ENCODE data around the gene BACE1. TPM values are rescaled to one million over a fixed set of nuclear protein-coding genes. Genes with fewer than 3 reads are reported as not detected.

BACE1 gene
- total and polyA plus RNA-seq, 2 donors (not counting 3 experiments of a cell fraction or from before 2014, with no cell fraction given): 28.8 to 29.6 TPM

- Histone ChIP-seq H3K4me1 (ENCODE audit: control insufficient read depth, extremely low read depth, insufficient read depth, low read length) (no peaks in the 10 kb centered on the region), H3K4me2 (ENCODE audit: insufficient read depth, low read length) (no peak overlapping the region), H3K79me2 (ENCODE audit: control insufficient read depth, insufficient read depth, low read length) (no peaks in the 10 kb centered on the region), H3K4me3 (replicated peaks in 1 of 3; ENCODE audit: insufficient read depth in 1 of 3, low read depth in 1 of 3, low read length in 3 of 3) (no peak overlapping the region), H3K9ac (replicated peaks; ENCODE audit: extremely low read depth, insufficient read depth, low read length) (no peak overlapping the region), H3K27me3 (ENCODE audit: control insufficient read depth in 2 of 2, insufficient read depth in 2 of 2, low read length in 2 of 2) (no peaks in the 10 kb centered on the region), H3K36me3 (ENCODE audit: control insufficient read depth in 2 of 2, extremely low read depth in 1 of 2, insufficient read depth in 2 of 2, low read length in 2 of 2) (no peaks in the 10 kb centered on the region), H3K9me3 (replicated peaks; ENCODE audit: control insufficient read depth, insufficient read depth, low read length) (no peaks in the 10 kb centered on the region), H3K9me1 (replicated peaks; ENCODE audit: control insufficient read depth, extremely low read depth, insufficient read depth, low read length) (no peaks in the 10 kb centered on the region), H4K20me1 (replicated peaks; ENCODE audit: control insufficient read depth, extremely low read depth, insufficient read depth, low read length) (no peaks in the 10 kb centered on the region), H3K27ac (ENCODE audit: insufficient read depth, low read depth, low read length) (no peak overlapping the region), H2AFZ (ENCODE audit: low read depth, low read length) (no peak overlapping the region)
- dilution Hi-C loops (cut with MboI; ENCODE audit: extremely low pct_ligation_motif_present, low sequenced_read_pairs) (no loop called here), intact Hi-C loops (cut with micrococcal nuclease) (no loop called here)
- CTCF ChIA-PET: no interaction called here
- no peak for TF ChIP-seq CTCF (IDR thresholded peaks at IDR 0.05; ENCODE audit: extremely low read depth in 1 of 2, insufficient read depth in 1 of 2, low read depth in 1 of 2, low read length in 2 of 2)
- TF ChIP-seq MAX (IDR thresholded peaks at IDR 0.05; ENCODE audit: insufficient read depth, insufficient read length): no peak
- no peak for TF ChIP-seq GATA2 (IDR thresholded peaks at IDR 0.05; ENCODE audit: insufficient read depth, insufficient read length, low read depth, low read length)
- TF ChIP-seq JUN (IDR thresholded peaks at IDR 0.05; ENCODE audit: borderline replicate concordance, insufficient read depth, insufficient read length, low read depth): no peak
- no peak for TF ChIP-seq POLR2A (IDR thresholded peaks at IDR 0.05; ENCODE audit: low read depth, low read length)
- no peak for TF ChIP-seq EZH2 (IDR thresholded peaks at IDR 0.05; ENCODE audit: borderline replicate concordance, low read depth, low read length, severe bottlenecking)
- no peak for TF ChIP-seq MYC (IDR thresholded peaks at IDR 0.05; ENCODE audit: low read depth, low read length)
- no peak for TF ChIP-seq POLR2AphosphoS5 (IDR thresholded peaks at IDR 0.05; ENCODE audit: insufficient read depth, low read depth, low read length)
- no peak for TF ChIP-seq FOS (IDR thresholded peaks at IDR 0.05; ENCODE audit: borderline replicate concordance, insufficient read depth, low read length)
- POLR2A ChIA-PET: no interaction called here
- FAIRE-seq: no peak
- no TSS peak for BruUV-seq (replicated peaks)
- DNase-seq (ENCODE audit: low read depth, low spot score): no peak
Measured at GRCh38 chr11:117299351-117300282, 16.4 kb downstream of the BACE1 start.

All from endothelial cell of umbilical vein (primary cell).